Astrocyte of the cerebellum (primary cell): ENCODE measurements around the gene PRDM16.

Experiments
- DNase-seq: peaks from one replicate; pipeline ENCODE4 v3.0.0-alpha.2; 2011; ENCODE audit warnings: low read depth
- H3K4me3 ChIP-seq: 2 replicates; pipeline ENCODE4 v1.5.1; 2011; ENCODE audit warnings: mild to moderate bottlenecking, low read depth, low read length, moderate library complexity
- CTCF ChIP-seq: IDR thresholded peaks from 2 replicates; pipeline ENCODE4 v1.5.1; 2012; ENCODE audit warnings: low read length, low read depth, moderate library complexity, mild to moderate bottlenecking; ENCODE audit errors: missing control alignments
- in situ Hi-C: cut with HindIII; loops from 2 replicates; pipeline ENCODE4 v1.10.0; 2017; ENCODE audit warnings: low sequenced_read_pairs

PRDM16 gene

GRCh38 chr1:3393024-3393986 is 324.3 kb downstream of the PRDM16 start:
- no peak for DNase-seq
- in situ Hi-C loops = no loop called here
- TF ChIP-seq CTCF = no peak
- no peak overlapping the region for H3K4me3 ChIP-seq

DNA sequence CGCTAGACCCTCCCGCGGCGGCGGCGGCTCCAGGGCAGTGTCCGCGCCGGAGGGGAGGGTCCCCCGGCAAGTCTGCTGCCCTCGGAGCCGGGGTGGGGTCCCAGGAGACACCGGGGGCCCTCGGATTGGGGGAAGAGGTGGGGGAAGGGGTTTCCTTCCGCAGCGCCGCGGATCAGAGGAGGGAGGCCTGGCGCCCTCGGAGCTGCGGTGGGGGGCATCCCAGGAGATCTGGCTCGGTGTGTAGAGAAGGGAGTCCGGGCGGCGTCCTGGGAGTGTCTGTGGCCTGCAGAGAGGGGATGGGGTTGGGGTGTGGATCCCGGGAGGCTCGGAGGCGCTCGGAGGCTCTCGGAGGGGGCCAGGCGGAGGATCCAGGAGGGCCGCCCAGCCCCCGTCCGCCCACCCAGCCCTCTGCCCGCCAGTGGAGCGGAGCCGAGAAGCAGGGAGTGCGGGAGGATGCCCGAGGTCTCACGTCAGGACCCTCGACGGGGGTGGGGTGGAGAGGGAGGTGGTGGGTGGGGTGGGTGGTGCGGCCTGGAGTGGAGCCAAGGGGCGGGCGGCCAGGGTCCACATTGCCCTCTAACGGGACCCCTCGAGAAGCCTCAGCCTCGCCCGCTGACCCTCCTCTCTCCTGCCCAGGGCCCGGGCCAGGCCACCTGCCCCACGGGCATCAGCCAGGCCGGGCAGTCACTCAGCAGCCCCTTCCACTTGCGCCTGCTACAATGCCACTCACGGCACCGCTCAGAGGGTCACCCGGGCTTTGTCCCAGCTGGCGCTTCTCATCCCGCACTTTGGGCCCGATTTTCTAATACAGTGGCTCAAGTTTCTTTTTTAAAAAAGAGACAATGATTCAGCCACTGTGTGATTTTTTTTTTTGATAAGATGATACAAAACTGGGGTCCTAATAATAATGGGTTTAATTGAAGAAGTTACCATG is 325.3 kb downstream of the PRDM16 start:
- in situ Hi-C loops = no loop called here
- no peak for DNase-seq
- H3K4me3 ChIP-seq = no peak overlapping the region
- no peak for TF ChIP-seq CTCF

DNA sequence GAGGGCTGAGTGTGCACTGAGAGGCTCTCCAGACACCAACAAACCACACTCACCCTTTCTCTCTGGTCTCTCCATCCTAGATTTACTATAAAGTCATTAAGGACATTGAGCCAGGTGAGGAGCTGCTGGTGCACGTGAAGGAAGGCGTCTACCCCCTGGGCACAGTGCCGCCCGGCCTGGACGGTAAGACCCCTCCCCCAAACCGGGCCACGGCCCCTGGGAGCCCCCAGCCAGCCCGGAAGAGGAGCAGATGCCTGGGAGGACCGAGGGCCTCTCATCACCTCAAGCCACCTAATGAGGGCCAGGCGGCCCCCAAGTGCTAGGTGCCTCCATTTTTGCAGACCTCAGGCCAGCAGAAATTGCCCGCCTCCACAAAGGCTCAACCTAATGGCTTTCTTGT is 327.4 kb downstream of the PRDM16 start:
- H3K4me3 ChIP-seq = no peak overlapping the region
- TF ChIP-seq CTCF = no peak
- DNase-seq = no peak
- in situ Hi-C loops = no loop called here

DNA sequence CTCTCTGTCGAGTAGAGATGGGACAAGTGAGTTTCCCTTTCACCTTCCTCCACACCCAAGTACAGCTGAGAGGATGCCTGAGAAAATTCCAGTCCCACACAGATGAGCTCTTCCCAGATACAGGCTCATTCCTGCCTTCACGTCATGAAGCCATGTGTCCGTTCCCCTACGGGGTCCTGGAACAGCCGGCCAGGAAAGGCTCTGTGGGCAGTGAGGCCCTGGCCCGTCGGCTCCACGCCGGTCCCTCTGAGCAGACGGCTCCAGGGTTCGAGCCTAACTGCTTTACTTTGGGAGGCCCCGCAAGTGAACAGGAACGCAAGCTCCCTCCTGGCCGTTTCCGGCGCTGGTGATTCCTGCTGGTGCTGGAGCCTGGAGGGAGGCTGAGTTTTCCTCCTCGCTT is 328.3 kb downstream of the PRDM16 start:
- H3K4me3 ChIP-seq = no peak overlapping the region
- DNase-seq = no peak
- TF ChIP-seq CTCF = no peak
- in situ Hi-C loops = no loop called here

DNA sequence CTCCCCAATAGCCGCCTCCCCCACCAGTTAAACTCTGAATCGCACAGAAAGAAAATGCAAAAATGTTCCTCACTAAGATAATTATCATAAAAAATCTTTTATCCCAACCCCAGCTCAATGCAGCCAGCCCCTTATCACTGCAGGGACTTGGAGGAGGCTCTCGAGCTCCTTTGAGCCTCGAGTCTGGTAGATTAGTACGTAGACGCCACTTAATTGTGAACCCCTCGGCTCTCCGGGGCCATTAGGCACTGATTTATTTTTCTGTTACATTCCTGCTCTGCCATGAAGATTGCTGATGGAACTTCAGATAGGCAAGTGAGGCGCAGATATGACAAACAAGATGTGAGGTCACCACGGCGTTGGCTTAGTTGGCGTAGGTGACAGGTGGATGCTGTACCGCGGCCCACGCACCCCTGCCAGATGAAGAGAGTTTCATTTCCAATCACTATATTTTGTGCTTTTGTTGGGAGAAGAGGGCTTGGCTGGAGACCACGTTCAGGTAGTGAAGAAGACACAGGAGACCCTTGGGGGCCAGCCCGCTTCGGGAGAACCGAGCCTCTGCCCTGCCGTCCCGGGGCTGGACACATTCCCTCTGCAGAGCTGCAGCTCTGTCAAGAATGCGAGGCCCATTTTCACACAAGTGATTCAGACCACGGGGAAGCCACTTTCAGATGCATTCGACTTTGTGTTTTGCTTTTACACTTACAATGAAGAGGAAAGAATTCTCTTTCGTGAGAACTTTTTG is 329.6 kb downstream of the PRDM16 start:
- DNase-seq = no peak
- no peak for TF ChIP-seq CTCF
- H3K4me3 ChIP-seq = no peak overlapping the region
- in situ Hi-C loops = no loop called here

DNA sequence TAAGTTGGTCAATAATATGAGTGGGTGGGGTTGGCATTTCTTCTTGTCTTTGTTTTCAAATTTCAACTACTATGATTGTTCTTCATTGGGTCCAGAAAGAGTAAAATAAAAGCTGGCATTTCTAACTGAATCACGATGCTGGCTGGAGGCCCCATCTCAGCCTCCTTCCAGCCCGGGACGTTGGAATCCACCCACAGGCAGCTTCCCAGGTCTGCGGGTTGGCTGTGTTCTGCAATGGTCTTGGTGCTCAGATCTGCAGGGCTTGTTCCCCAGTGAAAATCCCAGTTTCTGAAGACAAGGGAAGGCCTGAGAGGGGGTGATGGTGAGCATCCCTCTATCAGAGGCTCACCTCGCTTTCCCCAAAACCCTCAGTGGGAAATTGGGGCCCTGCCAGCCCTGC is 330.7 kb downstream of the PRDM16 start:
- in situ Hi-C loops = loop anchor here (10.0 kb wide), 1 partner anchor 65 kb away; no protein-coding TSS in a partner anchor
- H3K4me3 ChIP-seq = no peak overlapping the region
- no peak for DNase-seq
- no peak for TF ChIP-seq CTCF
